Measurements from ENCODE around the gene ZSCAN10. TPM values are rescaled to one million over a fixed set of nuclear protein-coding genes. Genes with fewer than 3 reads are reported as not detected.

ZSCAN10 gene
- polyA plus RNA-seq, 3 donors from 2014 or later: 0.13 TPM; not detected in 2

GRCh38 chr16:3112058-3112880 lies 13.2 kb upstream of the ZSCAN10 start, which contains the start of gene ZNF205:
Gene ZNF205, plus strand, starts transcription at chr16:3112586. Its CDS starts 845 bp downstream, at chr16:3113431.
- H3K27ac Mint-ChIP-seq: peak within 1 kb of the TSS in 1 of 6 donors; percentile 41
- H3K4me3 Mint-ChIP-seq: no peak within 1 kb of the TSS

GRCh38 chr16:3106205-3106928 lies 7.3 kb upstream of the ZSCAN10 start:
- Mint-ChIP-seq H3K27me3 (ENCODE audit: low read depth in 3 of 3) (peaks cover 4 to 11% (median 9%) of the 10 kb centered on the region in 3 donors), H3K27ac (peak overlapping the region; percentile 90 to 97 (median 96)), H3K36me3 (peaks cover 0 to 4% (median 0%) of the 10 kb centered on the region in 3 donors), H3K4me1 (peaks cover 39 to 49% of the 10 kb centered on the region in 2 donors), H3K4me3 (peak overlapping the region; percentile 91 to 96 (median 91)), H3K9me3 (no peaks in the 10 kb centered on the region)
- DNase-seq: peak; percentile 86 to 90 (median 89)

More at GRCh38 chr16:3112058-3112880, 13.2 kb upstream of the ZSCAN10 start, which contains the start of gene ZNF205:
- H3K27me3 Mint-ChIP-seq (ENCODE audit: low read depth in 3 of 3): peaks cover 0 to 2% (median under 1%) of the 10 kb centered on the region in 3 donors
- peaks cover 0 to 20% (median 8%) of the 10 kb centered on the region in 3 donors for H3K36me3 Mint-ChIP-seq
- no peaks in the 10 kb centered on the region for H3K9me3 Mint-ChIP-seq
- H3K4me1 Mint-ChIP-seq: peaks cover 1 to 4% of the 10 kb centered on the region in 2 donors
- no peak for DNase-seq

GRCh38 chr16:3101841-3102470 lies 2.9 kb upstream of the ZSCAN10 start:
- Mint-ChIP-seq H3K27ac (peak overlapping the region; percentile 75 to 92 (median 84)), H3K36me3 (no peaks in the 10 kb centered on the region), H3K9me3 (no peaks in the 10 kb centered on the region), H3K27me3 (ENCODE audit: low read depth in 3 of 3) (peaks cover 6 to 11% (median 10%) of the 10 kb centered on the region in 3 donors), H3K4me1 (peaks cover 61 to 62% of the 10 kb centered on the region in 2 donors), H3K4me3 (peak overlapping the region; percentile 87 to 94 (median 91))
- peak in 1 of 3 donors; percentile 18 for DNase-seq

GRCh38 chr16:3101018-3101840 lies 2.1 kb upstream of the ZSCAN10 start:
- H3K36me3 Mint-ChIP-seq: no peaks in the 10 kb centered on the region
- peaks cover 61 to 62% of the 10 kb centered on the region in 2 donors for H3K4me1 Mint-ChIP-seq
- H3K4me3 Mint-ChIP-seq: peak overlapping the region; percentile 87 to 94 (median 91)
- H3K27ac Mint-ChIP-seq: peak overlapping the region; percentile 75 to 92 (median 87)
- DNase-seq: peak; percentile 63 to 67 (median 67)
- H3K9me3 Mint-ChIP-seq: no peaks in the 10 kb centered on the region
- H3K27me3 Mint-ChIP-seq (ENCODE audit: low read depth in 3 of 3): peaks cover 6 to 11% (median 8%) of the 10 kb centered on the region in 3 donors

- no peaks in the 10 kb centered on the region for H3K9me3 Mint-ChIP-seq
- peak overlapping the region; percentile 67 to 94 (median 85) for H3K27ac Mint-ChIP-seq
- H3K4me1 Mint-ChIP-seq: peaks cover 57 to 62% of the 10 kb centered on the region in 2 donors
- H3K27me3 Mint-ChIP-seq (ENCODE audit: low read depth in 3 of 3): peaks cover 3 to 8% (median 6%) of the 10 kb centered on the region in 3 donors
- no peaks in the 10 kb centered on the region for H3K36me3 Mint-ChIP-seq
- peak; percentile 75 to 80 (median 78) for DNase-seq
- peak overlapping the region; percentile 67 to 86 (median 79) for H3K4me3 Mint-ChIP-seq
Measured at GRCh38 chr16:3099732-3100499, 822 bp upstream of the ZSCAN10 start.

GRCh38 chr16:3099395-3099731 lies 269 bp upstream of the ZSCAN10 start:
- H3K4me3 Mint-ChIP-seq: peak overlapping the region in 2 of 5 donors; percentile 21 to 57
- DNase-seq: no peak
- no peaks in the 10 kb centered on the region for H3K9me3 Mint-ChIP-seq
- H3K27ac Mint-ChIP-seq: peak overlapping the region in 4 of 6 donors; percentile 23 to 94 (median 68)
- H3K4me1 Mint-ChIP-seq: peaks cover 58 to 65% of the 10 kb centered on the region in 2 donors
- peaks cover 3 to 8% (median 6%) of the 10 kb centered on the region in 3 donors for H3K27me3 Mint-ChIP-seq (ENCODE audit: low read depth in 3 of 3)
- H3K36me3 Mint-ChIP-seq: no peaks in the 10 kb centered on the region

- Mint-ChIP-seq H3K4me3 (no peak overlapping the region), H3K27ac (peak overlapping the region in 5 of 6 donors; percentile 12 to 83 (median 62)), H3K36me3 (no peaks in the 10 kb centered on the region), H3K4me1 (peaks cover 48 to 58% of the 10 kb centered on the region in 2 donors), H3K9me3 (no peaks in the 10 kb centered on the region), H3K27me3 (ENCODE audit: low read depth in 3 of 3) (peaks cover 3 to 8% (median 6%) of the 10 kb centered on the region in 3 donors)
- no peak for DNase-seq
Measured at GRCh38 chr16:3097266-3097665, 1.8 kb downstream of the ZSCAN10 start.

- Mint-ChIP-seq H3K36me3 (no peaks in the 10 kb centered on the region), H3K27me3 (ENCODE audit: low read depth in 3 of 3) (peaks cover 3 to 4% (median 3%) of the 10 kb centered on the region in 3 donors), H3K27ac (peak overlapping the region; percentile 59 to 87 (median 77)), H3K4me3 (no peak overlapping the region), H3K9me3 (no peaks in the 10 kb centered on the region), H3K4me1 (peaks cover 39 to 52% of the 10 kb centered on the region in 2 donors)
- DNase-seq: no peak
Measured at GRCh38 chr16:3096362-3096761, 2.7 kb downstream of the ZSCAN10 start.

GRCh38 chr16:3095869-3096268 lies 3.2 kb downstream of the ZSCAN10 start:
- H3K27me3 Mint-ChIP-seq (ENCODE audit: low read depth in 3 of 3): peaks cover 2 to 3% (median 2%) of the 10 kb centered on the region in 3 donors
- peak; percentile 62 to 71 (median 65) for DNase-seq
- peaks cover 34 to 49% of the 10 kb centered on the region in 2 donors for H3K4me1 Mint-ChIP-seq
- H3K36me3 Mint-ChIP-seq: no peaks in the 10 kb centered on the region
- H3K9me3 Mint-ChIP-seq: no peaks in the 10 kb centered on the region
- peak overlapping the region; percentile 62 to 87 (median 77) for H3K27ac Mint-ChIP-seq
- H3K4me3 Mint-ChIP-seq: peak overlapping the region; percentile 44 to 59 (median 53)

GRCh38 chr16:3094289-3095027 lies 4.6 kb downstream of the ZSCAN10 start:
- peaks cover 20 to 43% of the 10 kb centered on the region in 2 donors for H3K4me1 Mint-ChIP-seq
- peak overlapping the region in 3 of 5 donors; percentile 42 to 57 (median 48) for H3K4me3 Mint-ChIP-seq

GRCh38 chr16:3092501-3092941 lies 6.6 kb downstream of the ZSCAN10 start:
- H3K4me1 Mint-ChIP-seq: peaks cover 31 to 46% of the 10 kb centered on the region in 2 donors
- no peak overlapping the region for H3K27ac Mint-ChIP-seq
- no peak for DNase-seq
- no peaks in the 10 kb centered on the region for H3K9me3 Mint-ChIP-seq
- no peaks in the 10 kb centered on the region for H3K36me3 Mint-ChIP-seq
- H3K4me3 Mint-ChIP-seq: no peak overlapping the region
- peaks cover 0 to 2% (median 2%) of the 10 kb centered on the region in 3 donors for H3K27me3 Mint-ChIP-seq (ENCODE audit: low read depth in 3 of 3)

More at GRCh38 chr16:3094289-3095027, 4.6 kb downstream of the ZSCAN10 start:
- peak; percentile 44 to 65 (median 50) for DNase-seq
- H3K27me3 Mint-ChIP-seq (ENCODE audit: low read depth in 3 of 3): peaks cover 0 to 2% (median 2%) of the 10 kb centered on the region in 3 donors
- H3K9me3 Mint-ChIP-seq: no peaks in the 10 kb centered on the region
- peak overlapping the region; percentile 26 to 87 (median 55) for H3K27ac Mint-ChIP-seq
- H3K36me3 Mint-ChIP-seq: no peaks in the 10 kb centered on the region
